Measurements from ENCODE around the gene PPP2R5B.
A peak's percentile ranks its signal among the peaks of the same experiment; 100 is the strongest.

The PPP2R5B gene

DNA sequence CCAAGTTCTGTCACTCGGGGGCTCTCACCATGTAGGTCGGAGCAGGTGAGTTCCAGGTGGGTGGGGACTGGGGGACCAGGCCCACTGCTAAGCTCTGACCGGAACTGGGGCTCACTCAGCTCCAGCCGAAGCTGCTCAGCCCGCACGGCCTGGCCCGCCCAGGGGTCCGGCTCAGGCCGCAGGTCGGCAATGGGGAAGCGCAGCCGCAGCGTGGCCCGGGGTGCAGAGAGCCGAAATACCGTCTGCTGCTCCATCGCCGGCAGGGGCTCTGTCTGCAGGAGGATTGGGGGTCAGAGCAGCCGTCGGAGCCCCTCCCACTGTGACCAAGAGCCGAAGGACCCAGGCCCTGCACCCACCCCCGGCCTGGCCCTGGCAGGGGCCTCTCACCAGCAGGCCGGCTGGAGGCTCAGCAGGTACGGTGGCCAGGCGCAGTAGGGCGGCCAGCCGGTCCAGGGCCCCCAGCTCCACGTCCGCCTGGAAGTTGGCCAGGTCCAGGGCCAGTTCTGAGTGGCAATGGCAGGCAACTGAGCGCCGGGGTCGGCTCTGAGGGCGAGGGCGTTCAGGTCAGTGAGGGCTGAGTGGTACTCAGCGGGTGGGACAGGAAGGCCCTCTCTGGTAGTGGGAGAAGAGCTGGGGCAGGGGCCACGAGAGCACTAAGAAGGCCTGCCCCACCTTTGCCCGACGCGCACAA lies 14.7 kb upstream of the PPP2R5B start:
- no peak for DNase-seq

DNA sequence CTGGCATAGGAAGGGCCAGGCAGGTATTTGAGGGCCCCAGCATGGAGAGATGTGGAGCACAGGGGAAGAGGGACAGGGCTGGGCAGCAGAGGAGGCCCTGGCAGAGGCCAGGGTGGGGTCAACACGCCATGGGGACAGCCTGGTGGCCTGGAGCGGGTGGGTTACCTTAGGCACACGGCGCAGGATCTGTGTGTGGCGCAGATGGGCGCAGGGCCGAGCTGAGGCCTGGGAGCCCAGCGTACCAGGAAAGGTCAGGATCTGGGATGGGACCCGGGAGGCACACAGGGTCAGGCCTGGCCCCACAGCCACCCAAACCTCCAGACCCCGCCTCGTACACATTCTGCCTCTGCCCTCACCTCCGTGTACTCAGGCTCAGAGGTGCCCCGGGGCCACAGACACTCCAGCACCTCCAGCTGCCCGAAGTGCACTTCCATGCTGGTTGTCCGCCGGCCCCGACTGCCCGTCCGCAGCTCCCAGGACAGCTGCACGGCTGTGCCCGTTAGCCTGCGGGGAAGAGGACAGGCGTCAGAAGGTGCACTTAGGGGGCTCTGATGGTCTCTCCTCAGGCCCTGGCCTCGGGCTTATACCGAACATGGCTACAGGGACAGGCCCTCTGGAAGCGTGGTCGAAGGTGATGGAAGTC lies 13.9 kb upstream of the PPP2R5B start:
- no peak for DNase-seq

DNA sequence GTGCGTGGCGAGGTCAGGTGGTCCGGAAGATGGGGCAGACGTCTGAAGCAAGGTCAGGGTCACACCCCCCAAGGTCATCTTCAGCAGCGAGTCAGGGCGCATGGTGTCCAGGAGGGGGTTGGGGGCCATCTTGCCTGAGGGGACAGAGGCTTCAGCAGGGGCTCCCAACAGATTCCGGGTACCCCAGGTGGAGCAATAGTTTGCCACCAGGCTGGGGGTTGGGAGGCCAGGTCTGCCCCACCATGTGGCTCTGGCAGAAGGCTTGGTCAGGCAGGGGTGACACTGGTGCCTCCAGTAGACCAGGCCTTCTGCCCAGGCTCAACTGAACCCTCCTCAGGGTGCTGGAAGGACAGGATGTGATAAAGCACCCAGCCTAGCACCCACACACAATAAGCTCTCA lies 13.3 kb upstream of the PPP2R5B start:
- DNase-seq, result no peak

DNA sequence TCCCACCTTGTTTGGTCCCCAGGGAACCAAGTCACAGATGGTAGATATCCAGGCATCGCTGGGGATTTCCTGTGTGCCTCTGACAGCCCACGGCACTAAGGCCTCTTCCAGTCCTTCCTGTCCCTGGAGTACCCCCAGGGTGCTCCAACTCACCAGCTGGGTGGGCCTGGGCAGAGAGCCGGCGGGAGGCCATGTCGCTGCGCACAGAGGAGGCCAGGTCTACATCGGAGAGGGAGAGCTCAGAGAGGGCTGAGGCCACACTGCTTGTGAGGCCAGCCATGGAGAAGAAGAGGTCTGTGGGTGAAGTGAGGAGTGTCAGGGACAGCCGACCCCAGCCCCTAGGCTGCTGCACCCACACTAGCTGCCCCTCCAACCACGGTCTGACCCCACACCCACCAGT lies 12.8 kb upstream of the PPP2R5B start:
- DNase-seq, result no peak

DNA sequence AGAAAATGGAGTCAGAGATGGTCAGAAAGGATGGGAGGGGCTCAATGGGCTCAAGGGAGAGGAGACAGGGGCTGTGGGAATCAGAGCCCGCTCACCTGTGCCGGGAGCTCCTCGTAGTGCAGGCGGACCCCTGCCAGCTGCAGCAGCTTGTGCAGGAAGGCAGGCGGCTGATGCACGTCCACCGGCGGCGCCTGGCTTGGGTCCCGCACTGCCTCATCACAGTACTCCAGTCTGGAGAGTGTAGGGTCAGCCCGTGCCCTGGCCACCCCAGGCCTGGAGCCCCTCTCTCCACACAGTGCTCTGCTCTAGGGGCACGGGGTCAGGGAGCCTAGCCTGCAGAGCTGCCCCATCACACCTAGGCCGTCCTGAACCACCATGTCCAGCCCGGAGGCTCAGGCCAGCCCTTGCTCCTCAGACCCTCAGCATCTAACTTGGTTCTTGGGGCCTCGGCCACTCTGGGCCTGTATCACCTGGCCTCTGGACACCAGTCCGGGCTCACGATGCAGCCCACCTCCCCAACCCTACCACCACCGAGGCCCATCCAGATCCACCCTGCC lies 11.2 kb upstream of the PPP2R5B start:
- no peak for DNase-seq

DNA sequence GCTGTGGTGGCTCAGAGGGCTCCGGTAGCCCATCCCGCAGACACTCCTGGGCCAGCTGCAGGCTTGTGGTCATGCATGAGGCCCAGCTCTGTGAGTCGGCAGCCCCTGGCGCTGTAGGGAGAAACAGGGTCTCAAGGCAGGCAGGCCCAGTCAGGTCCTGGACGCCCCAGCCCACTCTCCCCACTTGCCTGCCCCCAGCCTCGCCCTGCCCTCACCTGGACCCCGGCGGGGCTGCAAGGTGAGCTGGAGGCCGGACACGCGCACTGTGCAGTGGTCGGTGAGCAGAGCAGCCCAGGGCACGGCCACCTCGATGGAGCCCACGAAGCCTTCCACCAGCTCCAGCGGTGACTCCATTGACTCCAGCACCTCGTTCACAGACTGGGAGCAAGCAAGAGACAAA lies 10.4 kb upstream of the PPP2R5B start:
- no peak for DNase-seq

DNA sequence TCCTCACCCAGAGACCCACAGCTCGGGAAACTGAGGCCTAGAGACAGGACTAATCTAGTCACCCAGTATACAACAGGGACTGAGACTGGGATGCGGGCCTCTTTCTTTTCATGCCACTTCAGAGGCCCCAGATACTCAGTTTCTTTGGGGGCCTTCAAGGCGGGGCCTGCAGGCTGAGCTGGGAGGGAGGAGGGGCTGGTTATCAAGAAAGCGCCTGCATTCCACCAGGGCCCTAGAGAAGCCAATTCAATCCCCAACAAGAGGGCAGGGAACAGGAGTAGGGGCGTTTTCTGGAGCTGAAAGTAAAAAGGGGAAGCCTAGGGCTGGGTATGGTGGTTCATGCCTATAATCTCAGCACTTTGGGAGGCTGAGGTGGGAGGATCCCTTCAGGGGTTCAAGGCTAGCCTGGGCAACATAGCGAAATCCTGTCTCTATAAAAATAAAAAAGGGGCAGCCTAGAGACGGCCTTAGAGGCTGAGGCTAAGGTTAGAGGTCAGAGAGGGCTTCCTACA lies 9.1 kb upstream of the PPP2R5B start:
- DNase-seq, result no peak

DNA sequence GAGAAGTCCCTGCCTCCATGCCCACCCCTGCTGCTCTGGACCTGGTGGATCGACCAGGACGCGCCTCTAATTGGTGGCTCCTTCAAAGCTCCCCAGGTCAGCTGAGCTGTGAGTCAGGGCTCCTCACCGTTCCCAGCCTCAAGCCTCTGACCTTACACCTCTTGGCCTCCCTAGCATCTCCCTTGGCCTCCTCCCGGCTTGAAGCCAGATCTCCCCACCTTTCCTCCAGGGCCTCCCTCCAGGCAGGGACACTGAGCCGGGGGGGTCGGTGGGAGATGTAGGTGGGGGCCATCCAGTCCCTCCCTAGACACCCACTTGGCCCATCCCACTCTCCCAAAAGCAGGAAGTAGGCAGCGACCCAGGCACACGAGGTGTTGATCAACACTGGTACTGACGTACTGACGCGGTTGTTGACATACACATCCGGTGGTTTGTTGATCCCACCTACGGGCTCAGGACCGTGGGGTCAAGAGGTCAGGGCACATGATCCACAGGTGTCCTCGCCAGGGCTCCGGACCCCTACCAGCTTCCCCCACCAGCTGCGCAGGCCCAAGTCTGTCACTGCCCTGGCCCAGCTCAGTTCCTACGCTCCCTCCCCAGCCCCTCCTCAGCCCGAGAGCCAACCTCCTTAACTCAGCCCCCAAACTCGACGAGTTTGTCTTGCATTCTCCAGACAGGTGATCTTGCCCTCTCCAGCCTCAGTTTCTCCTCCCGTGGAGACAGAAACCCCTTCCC lies 8.3 kb upstream of the PPP2R5B start:
- DNase-seq, result no peak

DNA sequence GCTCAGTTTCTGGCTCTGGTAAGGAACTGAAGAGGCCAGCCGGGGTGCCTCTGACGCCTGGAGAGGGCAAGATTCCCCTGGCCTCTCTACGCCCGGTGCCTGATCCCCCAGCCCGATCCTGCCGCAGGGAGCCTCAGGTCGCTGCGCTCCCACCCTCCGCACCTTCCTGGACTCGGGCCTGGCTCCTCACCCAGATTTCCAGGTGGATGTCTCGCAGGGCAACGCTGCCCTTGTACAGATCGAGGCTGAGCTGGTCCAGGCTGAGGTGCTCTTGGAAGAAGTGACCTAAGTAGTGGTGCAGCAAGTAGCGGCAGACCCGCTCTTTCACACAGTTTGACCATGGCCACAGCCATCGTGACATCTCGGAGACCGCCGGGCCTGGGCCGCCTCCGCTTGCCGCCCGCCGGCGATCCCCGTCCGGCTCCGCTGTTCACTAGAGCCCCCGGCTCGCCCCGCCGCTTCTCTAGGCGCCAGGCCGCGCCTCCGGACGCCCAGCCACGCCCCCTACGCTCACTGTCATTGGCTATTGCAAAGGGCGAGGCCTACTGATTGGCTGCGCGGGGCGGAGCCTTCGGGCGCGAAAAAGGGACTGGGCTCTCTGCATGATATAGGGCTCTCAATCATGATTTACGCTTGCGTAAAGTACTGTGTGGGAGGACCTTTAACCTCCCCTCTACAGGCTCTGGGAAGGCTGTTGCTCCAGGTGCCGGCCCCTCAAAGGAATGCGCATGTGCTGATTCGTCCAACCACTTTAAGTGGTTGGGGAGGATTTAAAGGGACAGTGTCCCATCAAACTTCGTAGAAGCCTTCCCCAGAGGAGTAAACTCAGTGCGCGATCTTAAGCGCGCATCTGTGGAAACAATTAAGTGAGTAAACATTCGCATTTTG lies 7.5 kb upstream of the PPP2R5B start, which contains the start of gene ATG2A:
Gene ATG2A, minus strand, starts transcription at position 435 of the 888 bp plus-strand sequence. Its CDS starts 74 bp downstream, at position 361.
- peak; percentile 99 for DNase-seq

DNA sequence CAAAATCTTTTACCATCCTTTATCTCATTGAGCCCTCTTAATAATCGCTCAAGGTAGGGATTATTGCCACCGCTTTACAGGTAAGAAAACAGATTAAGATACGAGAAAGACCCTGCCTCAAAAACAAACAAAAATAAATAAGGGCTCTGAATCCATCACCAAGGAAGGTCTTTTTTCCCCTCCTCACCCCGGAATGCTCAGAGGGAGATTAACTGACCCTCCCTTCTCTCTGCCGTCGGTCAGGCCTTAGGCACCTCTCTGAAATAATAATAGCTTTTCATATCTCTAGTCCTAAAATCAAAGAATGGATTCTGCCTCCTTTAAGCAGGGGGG lies 6.9 kb upstream of the PPP2R5B start:
- no peak for DNase-seq

DNA sequence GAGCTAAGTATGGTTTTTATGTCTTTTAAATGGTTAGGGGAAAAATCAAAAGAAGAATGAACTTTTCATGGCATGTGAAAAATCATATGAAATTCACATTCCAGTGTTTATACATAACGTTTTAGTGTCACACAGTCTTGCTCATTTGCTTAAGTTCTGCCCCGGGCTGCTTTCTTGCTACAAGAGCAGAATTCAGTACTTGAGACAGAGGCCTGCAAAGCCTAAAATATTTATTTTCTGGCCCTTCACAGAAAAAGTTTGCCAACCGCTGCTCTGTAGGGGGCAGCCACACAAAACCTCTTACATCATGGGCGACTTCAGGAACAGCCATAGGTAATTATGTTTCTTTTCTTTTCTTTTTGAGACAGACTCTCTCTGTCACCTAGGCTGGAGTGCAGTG lies 6.5 kb upstream of the PPP2R5B start:
- DNase-seq, result no peak

DNA sequence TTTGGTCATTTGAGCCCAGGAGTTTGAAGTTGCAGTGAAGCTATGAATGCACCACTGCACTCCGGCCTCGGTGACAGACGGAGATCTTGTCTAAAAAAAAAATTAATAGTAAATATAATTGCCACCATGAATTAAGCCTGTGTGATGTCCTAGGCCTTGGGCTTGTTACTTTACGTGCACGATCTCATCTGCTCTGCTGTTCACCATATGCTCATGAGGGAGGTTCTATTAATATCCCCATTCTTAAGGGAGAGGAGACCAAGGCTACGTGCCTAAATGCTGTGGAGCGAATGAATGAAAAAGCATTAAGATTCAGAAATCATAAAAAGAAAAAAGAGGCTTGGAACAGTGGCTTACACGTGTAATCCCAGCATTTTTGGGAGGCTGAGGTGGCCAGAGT lies 4.9 kb upstream of the PPP2R5B start:
- DNase-seq, result no peak

DNA sequence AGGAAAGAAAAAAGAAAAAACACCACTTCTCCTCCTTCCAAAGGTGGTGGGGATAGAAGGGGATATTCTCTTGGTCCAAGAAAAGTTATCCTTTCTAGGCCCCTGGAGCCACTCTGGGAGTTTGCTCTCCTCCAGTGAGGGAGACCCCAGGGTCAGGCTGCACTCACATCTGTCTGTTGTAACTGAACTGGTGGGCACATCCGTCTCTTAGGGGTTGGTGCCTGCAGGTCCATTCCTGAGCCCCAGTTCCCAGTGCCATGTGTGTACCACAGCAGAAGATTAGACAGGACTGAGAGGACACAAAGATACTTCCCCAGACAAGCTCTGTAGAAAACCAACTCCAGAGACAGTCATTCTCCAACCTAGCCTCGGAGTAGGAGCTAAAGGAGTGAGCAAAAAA lies 4.4 kb upstream of the PPP2R5B start:
- no peak for DNase-seq

DNA sequence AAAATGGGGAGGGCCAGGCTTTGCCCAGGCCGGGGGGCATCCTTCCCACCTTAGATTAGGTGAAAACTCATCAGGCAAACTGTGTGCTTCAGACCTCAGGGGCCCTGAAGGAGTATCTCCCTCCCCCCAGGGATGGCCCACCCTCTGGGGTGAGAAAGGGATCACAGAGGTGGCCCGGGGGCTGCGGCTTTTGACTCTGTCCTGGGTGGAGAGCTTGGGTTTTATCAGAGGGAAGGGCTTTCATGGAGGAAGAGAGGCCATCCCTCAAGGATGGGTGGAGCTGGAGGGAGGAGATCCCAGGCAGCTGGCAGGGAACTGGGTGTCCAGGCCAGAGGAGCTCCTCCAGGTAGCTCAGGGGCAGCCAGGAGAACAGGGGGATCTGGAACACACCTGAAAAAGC lies 3.1 kb upstream of the PPP2R5B start:
- no peak for DNase-seq

DNA sequence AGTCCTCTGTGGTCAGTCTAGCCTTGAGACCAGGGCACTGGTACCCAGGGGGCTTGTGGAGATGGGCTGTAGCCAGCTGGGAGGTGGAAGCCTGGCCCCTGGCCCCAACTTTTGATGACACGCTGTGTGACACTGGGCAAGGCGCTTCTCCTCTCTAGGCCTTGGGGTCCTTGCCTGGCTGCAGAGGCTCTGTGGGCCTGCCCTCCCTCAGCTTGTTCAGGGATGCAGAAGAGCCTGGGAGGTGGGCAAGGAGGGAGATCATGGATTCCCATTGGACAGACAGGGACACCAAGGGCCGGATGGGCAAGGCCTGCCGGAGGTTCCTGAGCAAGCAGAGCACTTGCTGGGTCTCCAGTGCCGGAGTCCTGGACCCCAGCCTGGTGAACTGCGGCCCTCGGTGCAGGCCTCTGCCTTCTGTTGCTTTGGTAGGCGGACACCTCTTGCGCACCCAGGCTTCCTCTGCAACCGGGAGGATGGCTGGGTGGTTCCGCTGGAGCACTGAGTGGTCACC lies 1.3 kb upstream of the PPP2R5B start:
- no peak for DNase-seq

DNA sequence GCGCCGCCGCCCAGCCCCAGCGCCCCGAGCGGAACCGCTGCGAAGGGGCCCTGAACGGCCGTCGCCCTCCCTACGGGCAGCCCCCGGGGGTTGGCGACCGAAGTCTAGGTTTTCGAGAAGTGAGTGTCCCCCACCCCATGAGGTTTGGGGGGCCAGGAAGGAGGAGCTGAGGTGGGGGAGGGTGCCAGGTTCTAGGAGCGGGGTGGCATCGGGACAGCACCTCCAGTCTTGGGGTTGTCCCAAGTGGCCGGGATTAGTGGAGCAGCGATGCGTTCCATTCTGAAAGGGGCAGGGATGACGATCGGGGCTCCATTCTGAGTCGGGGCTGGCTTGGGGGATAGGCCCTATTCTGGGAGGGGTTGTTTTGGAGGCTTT lies 408 bp downstream of the PPP2R5B start:
- no peak for DNase-seq

DNA sequence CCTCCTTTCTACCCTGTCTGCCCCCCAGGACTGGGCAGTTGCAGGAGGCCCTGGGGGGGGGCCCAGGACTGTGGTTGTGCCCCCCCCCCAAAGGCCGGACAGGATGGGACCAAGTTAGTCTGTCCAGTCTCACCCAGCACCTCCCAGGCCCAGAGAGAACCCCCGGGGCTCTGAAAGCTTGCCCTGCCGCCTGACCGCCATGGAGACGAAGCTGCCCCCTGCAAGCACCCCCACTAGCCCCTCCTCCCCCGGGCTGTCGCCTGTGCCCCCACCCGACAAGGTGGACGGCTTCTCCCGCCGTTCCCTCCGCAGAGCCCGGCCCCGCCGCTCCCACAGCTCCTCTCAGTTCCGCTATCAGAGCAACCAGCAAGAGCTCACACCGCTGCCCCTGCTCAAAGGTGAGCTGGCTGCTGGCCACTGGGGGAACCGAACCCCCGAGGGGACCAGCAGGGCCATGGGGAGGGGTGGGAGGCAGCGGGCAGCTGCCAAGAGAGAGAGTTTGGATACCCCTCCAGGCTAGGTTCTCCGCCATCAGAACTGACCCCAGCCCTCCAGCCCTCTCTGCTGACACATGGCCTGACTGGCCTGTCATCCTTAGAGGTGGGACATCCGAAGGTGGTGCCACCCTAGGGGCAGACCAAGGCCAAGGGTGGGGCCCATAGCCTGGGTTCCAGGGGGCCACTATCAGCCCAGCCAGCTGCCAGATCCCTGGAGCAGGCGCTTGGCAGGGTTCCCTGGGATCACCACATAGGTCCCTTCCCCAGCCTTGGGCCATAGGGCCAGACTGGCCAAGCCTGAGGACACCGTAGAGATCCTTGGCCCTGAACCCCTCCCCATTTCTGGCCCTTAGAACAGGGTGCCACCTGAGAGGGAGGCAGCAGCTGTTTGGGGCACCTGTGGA lies 1.3 kb downstream of the PPP2R5B start:
- DNase-seq, result no peak

DNA sequence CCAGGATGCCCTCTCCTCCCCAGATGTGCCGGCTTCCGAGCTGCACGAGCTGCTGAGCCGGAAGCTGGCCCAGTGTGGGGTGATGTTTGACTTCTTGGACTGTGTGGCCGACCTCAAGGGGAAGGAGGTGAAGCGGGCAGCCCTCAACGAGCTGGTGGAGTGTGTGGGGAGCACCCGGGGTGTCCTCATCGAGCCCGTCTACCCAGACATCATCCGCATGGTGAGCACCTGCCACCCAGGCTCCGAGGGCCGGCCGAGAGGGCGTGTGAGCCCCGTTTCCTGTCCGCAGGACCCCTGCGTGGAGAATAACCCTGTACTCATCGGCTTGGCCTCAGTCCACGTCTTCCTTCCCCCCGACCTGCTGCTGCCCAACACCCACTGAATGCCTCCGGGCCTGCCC lies 2.2 kb downstream of the PPP2R5B start:
- no peak for DNase-seq

DNA sequence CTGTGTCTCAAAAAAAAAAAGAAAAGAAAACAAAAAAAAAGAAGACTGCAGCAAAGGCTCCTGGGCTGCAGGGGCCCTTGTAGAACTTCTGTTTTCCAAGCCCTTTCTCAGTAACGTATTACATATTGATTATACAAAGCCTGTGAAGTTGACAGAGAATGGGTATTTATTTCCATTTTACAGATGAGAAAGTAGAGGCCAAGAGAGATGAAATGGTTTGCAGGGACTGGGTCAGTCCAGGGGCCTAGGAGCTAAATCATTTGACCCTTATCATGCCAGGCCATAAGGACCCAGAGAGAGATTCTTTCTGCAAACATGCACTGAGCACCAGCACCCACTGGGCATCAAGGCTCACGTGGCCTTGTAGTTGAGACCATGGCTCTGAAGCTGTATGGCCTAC lies 4.5 kb downstream of the PPP2R5B start:
- DNase-seq, result no peak

DNA sequence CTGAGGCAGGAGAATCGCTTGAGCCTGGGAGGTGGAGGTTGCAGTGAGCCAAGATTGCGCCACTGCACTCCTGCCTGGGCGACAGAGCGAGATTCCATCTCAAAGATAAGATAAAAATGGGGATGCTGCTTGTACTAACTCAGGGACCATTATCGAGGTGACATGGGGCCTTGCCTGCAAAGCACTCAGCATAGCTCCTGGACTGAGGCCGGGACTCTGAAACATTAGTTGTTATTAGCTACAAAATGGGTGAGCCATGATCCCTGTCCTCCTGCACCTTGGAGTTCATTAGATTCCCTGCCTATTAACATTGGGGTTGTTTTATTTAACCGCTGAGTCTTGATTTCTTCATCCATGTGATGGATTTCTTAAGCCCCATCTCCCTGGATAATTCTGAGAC lies 5.1 kb downstream of the PPP2R5B start:
- DNase-seq, result no peak

DNA sequence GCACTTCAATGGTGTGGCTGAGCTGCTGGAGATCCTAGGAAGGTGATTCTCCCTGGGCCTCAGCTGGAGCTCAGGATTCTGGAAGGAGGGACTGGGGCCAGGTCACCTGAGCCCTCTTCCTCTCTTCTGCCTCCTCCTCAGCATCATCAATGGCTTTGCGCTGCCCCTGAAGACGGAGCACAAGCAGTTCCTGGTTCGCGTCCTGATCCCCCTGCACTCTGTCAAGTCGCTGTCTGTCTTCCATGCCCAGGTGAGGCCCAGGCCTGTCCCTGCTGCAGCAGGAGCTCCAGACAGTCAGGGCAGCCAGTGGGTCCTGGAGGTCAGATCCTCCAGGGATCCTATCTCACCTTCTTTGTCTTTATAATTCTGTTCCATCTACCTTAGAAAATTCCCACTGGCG lies 5.9 kb downstream of the PPP2R5B start:
- DNase-seq, result no peak

DNA sequence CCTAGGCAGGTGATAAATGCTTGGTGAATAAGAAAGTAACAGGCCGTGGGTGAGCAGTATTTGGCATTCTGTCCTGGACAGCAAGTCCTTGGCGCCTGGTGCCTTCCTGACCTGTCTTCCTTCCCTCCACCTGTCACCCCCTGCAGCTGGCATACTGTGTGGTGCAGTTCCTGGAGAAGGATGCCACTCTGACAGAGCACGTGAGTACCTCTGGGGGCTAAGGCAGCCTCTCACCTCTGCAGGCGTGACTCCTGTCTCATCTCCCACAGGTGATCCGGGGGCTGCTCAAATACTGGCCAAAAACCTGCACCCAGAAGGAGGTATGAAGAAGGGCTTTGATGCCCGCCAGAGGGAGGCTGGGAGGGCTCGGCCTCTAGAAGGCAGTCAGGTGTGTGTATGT lies 6.8 kb downstream of the PPP2R5B start:
- no peak for DNase-seq

Measured in NCI-H1930 (cell line).